K562 (cell line): Measurements from ENCODE around the gene ASAH2. TPM values are rescaled to one million over a fixed set of nuclear protein-coding genes. Genes with fewer than 3 reads are reported as not detected.

Source experiments
- ARID3A ChIP-seq: IDR thresholded peaks from 2 replicates; pipeline ENCODE4 v1.6.1; 2012; ENCODE audit warnings: low read depth, low read length, improper control_type of control experiment, borderline replicate concordance
- DPF2 ChIP-seq: fragments of 450-650 bp; IDR thresholded peaks from 2 replicates; pipeline ENCODE4 v1.6.1; 2016
- HNRNPLL ChIP-seq: fragments of 200-400 bp; formaldehyde crosslinking; IDR thresholded peaks from 2 replicates; pipeline ENCODE4 v1.6.1; 2017; ENCODE audit warnings: low read length, low read depth, mild to moderate bottlenecking; ENCODE audit not compliant: poor library complexity, severe bottlenecking
- KHSRP ChIP-seq: fragments of 450-650 bp; IDR thresholded peaks from 2 replicates; pipeline ENCODE4 v1.6.1; 2017
- LARP7 ChIP-seq: fragments of 450-650 bp; IDR thresholded peaks from 2 replicates; pipeline ENCODE4 v1.6.1; 2016
- PBX2 ChIP-seq, 2 experiments: IDR thresholded peaks in 1 of 2; conservative IDR thresholded peaks in 1 of 2; 2 replicates each; pipeline ENCODE4 v1.6.1; 2016; ENCODE audit warnings: low read depth in 2 of 2, mild to moderate bottlenecking in 1 of 2, missing compliant biosample characterization in 1 of 2, missing genetic modification characterization in 1 of 2, moderate library complexity in 1 of 2
- PREB ChIP-seq: sonication (generic); formaldehyde crosslinking; IDR thresholded peaks from 2 replicates; pipeline ENCODE4 v1.8.1; 2023; ENCODE audit warnings: mild to moderate bottlenecking, missing genetic modification reagents
- SMARCC2 ChIP-seq: fragments of 450-650 bp; IDR thresholded peaks from 2 replicates; pipeline ENCODE4 v1.6.1; 2017; ENCODE audit warnings: antibody characterized with exemption, moderate library complexity, mild to moderate bottlenecking, low read depth
- THRAP3 ChIP-seq: fragments of 450-650 bp; IDR thresholded peaks from 2 replicates; pipeline ENCODE4 v1.6.1; 2016; ENCODE audit warnings: mild to moderate bottlenecking, inconsistent platforms, borderline replicate concordance
- ZNF212 ChIP-seq: fragments of 450-650 bp; formaldehyde crosslinking; IDR thresholded peaks from 2 replicates; pipeline ENCODE4 v1.4.0; 2020; ENCODE audit warnings: mild to moderate bottlenecking
- polyA plus RNA-seq, 8 experiments: library from polyadenylated mRNA; depleted of rRNA in 4 of 8; stranded (reverse) in 5 of 8; unstranded in 3 of 8; fragments of >200 nt; fragmentation: Nextera tagmentation in 2 of 8; fragmentation: Illumina TruSeq in 1 of 8; extraction: Ambion mirVana in 2 of 8; extraction: Trizol in 1 of 8; gene quantifications; 2 replicates each; pipeline versions ENCODE4 v1.2.1 to v1.2.3, GENCODE V29; 2011 to 2014; ENCODE audit warnings: inconsistent platforms in 1 of 8, missing spikeins in 1 of 8
- total RNA-seq, 7 experiments: library from RNA; depleted of rRNA in 6 of 7; stranded (reverse); fragments of >200 nt in 6 of 7; fragmentation: Illumina TruSeq in 2 of 7; extraction: Trizol in 2 of 7; gene quantifications; 2 replicates each; pipeline versions ENCODE4 v1.2.1 to v1.2.3, GENCODE V29; 2011 to 2021; ENCODE audit warnings: low replicate concordance in 1 of 7

ASAH2 gene
- total and polyA plus RNA-seq, 9 of the 15 experiments (the other 6 are each of a cell fraction or from before 2014, with no cell fraction given): 2.5 to 12.0 (median 8.5) TPM

GRCh38 chr10:50295367-50295766 is 44.1 kb upstream of the ASAH2 start (continued):
- TF ChIP-seq ARID3A (peak; percentile 66; the same call in 1 of the 2 replicates), THRAP3 (peak; percentile 41; the same call in 1 of the 2 replicates), PBX2 (CRISPR knock-in tag; IDR thresholded peaks at IDR 0.05; ENCODE audit: low read depth) (no peak), PBX2 (tag; conservative IDR thresholded peaks at IDR 0.05; ENCODE audit: low read depth) (no peak), HNRNPLL (no peak), ZNF212 (CRISPR knock-in tag) (no peak), LARP7 (0 out of 2 replicates have a peak, but pooled peaks have one; percentile 57), SMARCC2 (peak; percentile 47; the same call in 1 of the 2 replicates), KHSRP (0 out of 2 replicates have a peak, but pooled peaks have one; percentile 29), PREB (CRISPR knock-in tag) (0 out of 2 replicates have a peak, but pooled peaks have one; percentile 61), DPF2 (peak; percentile 39; the same call in 1 of the 2 replicates)
